ENCODE measurements around the gene DVL2. TPM values are rescaled to one million over a fixed set of nuclear protein-coding genes. Genes with fewer than 3 reads are reported as not detected.

DVL2 gene
- total RNA-seq, 3 donors from 2014 or later, result 33.4 to 52.0 (median 36.0) TPM

DNA sequence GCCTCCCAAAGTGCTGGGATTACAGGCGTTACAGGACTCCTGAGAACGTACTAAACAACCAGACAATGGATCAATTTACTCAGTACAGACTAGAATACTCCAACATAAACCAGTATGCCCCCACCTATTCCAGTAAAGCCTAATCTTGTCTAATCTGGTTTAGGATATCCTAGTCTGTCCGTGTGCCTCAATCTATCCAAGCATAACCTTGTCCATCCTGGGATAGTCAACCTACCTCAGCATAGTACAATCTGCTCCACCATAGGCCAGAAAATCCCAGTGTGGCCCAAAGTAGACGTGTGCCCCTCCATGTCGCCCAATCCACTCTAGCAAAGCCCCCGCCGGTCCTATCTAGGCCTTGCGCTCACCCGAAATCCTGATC lies 625 bp downstream of the DVL2 start:
- peaks cover 31% of the 10 kb centered on the region for H3K4me1 ChIP-seq (ENCODE audit: low read depth)
- peaks cover 4% of the 10 kb centered on the region for H3K36me3 ChIP-seq (ENCODE audit: low read depth)
- intact Hi-C loops (cut with DNase I, micrococcal nuclease), result no loop called here
- ATAC-seq (peak; percentile 7), DNase-seq (no peak)
- H3K9me3 ChIP-seq, result no peaks in the 10 kb centered on the region
- TF ChIP-seq CTCF (IDR thresholded peaks at IDR 0.05), result no peak
- H3K4me3 ChIP-seq, result peak overlapping the region; percentile 52

GRCh38 chr17:7232114-7232513 lies 2.2 kb downstream of the DVL2 start:
- DNase-seq (no peak), ATAC-seq (no peak)
- H3K9me3 ChIP-seq, result no peaks in the 10 kb centered on the region
- intact Hi-C loops (cut with DNase I, micrococcal nuclease), result no loop called here
- H3K36me3 ChIP-seq (ENCODE audit: low read depth), result peaks cover 6% of the 10 kb centered on the region
- no peak overlapping the region for H3K4me3 ChIP-seq
- no peak for TF ChIP-seq CTCF (IDR thresholded peaks at IDR 0.05)
- peaks cover 28% of the 10 kb centered on the region for H3K4me1 ChIP-seq (ENCODE audit: low read depth)

DNA sequence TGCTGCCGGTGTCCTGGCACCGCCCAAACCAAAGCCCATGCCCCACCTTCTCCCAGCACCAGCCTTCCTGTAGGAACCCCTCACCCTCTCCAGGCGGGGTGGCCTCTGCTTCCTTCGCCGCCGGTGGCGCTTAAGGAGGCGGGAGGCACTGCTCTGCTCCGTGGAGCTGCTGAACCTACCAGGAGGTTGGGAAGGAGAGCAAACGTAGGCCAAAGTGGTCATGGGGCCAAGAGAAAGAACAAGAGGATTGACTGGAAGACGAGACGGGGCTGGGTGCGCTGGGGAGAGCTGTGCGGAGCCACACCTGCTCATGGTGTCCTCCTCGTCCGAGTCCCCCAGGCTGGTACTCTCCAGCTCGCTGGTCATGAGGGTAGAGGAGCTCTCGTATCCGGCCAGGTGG lies 4.8 kb downstream of the DVL2 start:
- no peaks in the 10 kb centered on the region for H3K9me3 ChIP-seq
- TF ChIP-seq CTCF (IDR thresholded peaks at IDR 0.05), result no peak
- H3K4me1 ChIP-seq (ENCODE audit: low read depth), result peaks cover 15% of the 10 kb centered on the region
- ATAC-seq (no peak), DNase-seq (no peak)
- peaks cover 15% of the 10 kb centered on the region for H3K36me3 ChIP-seq (ENCODE audit: low read depth)
- H3K4me3 ChIP-seq, result no peak overlapping the region
- intact Hi-C loops (cut with DNase I, micrococcal nuclease), result no loop called here

DNA sequence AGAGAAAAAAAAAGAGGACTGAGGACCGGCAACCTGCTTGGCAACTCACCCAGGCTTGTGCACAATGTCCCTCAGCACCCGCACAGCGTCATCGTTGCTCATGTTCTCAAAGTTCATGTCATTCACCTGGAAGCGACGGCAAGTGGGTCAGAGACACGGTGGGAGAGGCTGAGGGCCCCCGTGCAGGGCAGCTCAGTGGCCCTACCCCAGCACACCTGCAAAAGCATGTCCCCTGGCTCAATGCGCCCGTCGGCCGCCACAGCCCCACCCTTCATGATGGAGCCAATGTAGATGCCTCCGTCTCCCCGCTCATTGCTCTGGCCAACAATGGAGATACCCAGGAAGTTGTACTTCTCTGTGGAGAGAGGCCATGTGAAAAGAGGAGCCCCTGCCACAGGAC lies 5.4 kb downstream of the DVL2 start:
- peaks cover 18% of the 10 kb centered on the region for H3K36me3 ChIP-seq (ENCODE audit: low read depth)
- ATAC-seq, result no peak

GRCh38 chr17:7226721-7227710 lies 7.3 kb downstream of the DVL2 start:
- H3K4me3 ChIP-seq, result no peak overlapping the region
- no peak for TF ChIP-seq CTCF (IDR thresholded peaks at IDR 0.05)

More for the DNA sequence above, 5.4 kb downstream of the DVL2 start:
- no peak for TF ChIP-seq CTCF (IDR thresholded peaks at IDR 0.05)
- peaks cover 14% of the 10 kb centered on the region for H3K4me1 ChIP-seq (ENCODE audit: low read depth)
- H3K4me3 ChIP-seq, result no peak overlapping the region
- DNase-seq, result peak in 1 of 3 donors; percentile 48
- intact Hi-C loops (cut with DNase I, micrococcal nuclease), result no loop called here
- H3K9me3 ChIP-seq, result no peaks in the 10 kb centered on the region

More at GRCh38 chr17:7226721-7227710, 7.3 kb downstream of the DVL2 start:
- H3K9me3 ChIP-seq, result no peaks in the 10 kb centered on the region
- H3K36me3 ChIP-seq (ENCODE audit: low read depth), result peaks cover 18% of the 10 kb centered on the region
- DNase-seq (peak in 1 of 3 donors; percentile 57), ATAC-seq (no peak)
- peaks cover 1% of the 10 kb centered on the region for H3K4me1 ChIP-seq (ENCODE audit: low read depth)
- intact Hi-C loops (cut with DNase I, micrococcal nuclease), result no loop called here
